ENCODE measurements around the gene KHDC4. TPM values are rescaled to one million over a fixed set of nuclear protein-coding genes. Genes with fewer than 3 reads are reported as not detected.

The KHDC4 gene
- 18.6 and 18.8 TPM in 2 replicates for total RNA-seq (ENCODE audit: low replicate concordance)

GRCh38 chr1:155934097-155934935, at the start of gene KHDC4:
Gene KHDC4, minus strand, starts transcription at chr1:155934413. Its CDS starts 40 bp downstream, at chr1:155934373.

GRCh38 chr1:155978325-155978972, 44.2 kb upstream of the KHDC4 start, which contains the start of gene ARHGEF2:
Gene ARHGEF2, minus strand, starts transcription at chr1:155978547. Its CDS starts 120 bp downstream, at chr1:155978427.

GRCh38 chr1:155940993-155941844, 7.0 kb upstream of the KHDC4 start, which contains the start of gene RXFP4:
Gene RXFP4, plus strand, starts transcription at chr1:155941638. Its CDS starts 72 bp downstream, at chr1:155941710.

GRCh38 chr1:155911156-155912055, 22.8 kb downstream of the KHDC4 start, which contains the start of gene RIT1:
Gene RIT1, minus strand, starts transcription at chr1:155911349. Its CDS starts 588 bp downstream, at chr1:155910761.

Other genes starting within 250 kb of the KHDC4 start
- gene YY1AP1, start 245.6 kb downstream of the KHDC4 start, total RNA-seq (ENCODE audit: low replicate concordance) = 31.0 and 31.1 TPM in 2 replicates
- gene DAP3, start 245.3 kb downstream of the KHDC4 start, total RNA-seq (ENCODE audit: low replicate concordance) = 39.9 and 50.7 TPM in 2 replicates
- 20.2 and 21.2 TPM in 2 replicates for gene GON4L, start 77.2 kb downstream of the KHDC4 start, total RNA-seq (ENCODE audit: low replicate concordance)
- gene SYT11, start 74.8 kb downstream of the KHDC4 start, total RNA-seq (ENCODE audit: low replicate concordance) = 19.4 and 31.8 TPM in 2 replicates
- gene RIT1, start 23.1 kb downstream of the KHDC4 start, total RNA-seq (ENCODE audit: low replicate concordance) = 37.9 and 49.6 TPM in 2 replicates
- gene RXFP4, start 7.2 kb upstream of the KHDC4 start, total RNA-seq (ENCODE audit: low replicate concordance) = not detected in 2 replicates
- 88.8 and 153 TPM in 2 replicates for gene ARHGEF2, start 44.1 kb upstream of the KHDC4 start, total RNA-seq (ENCODE audit: low replicate concordance)
- gene SSR2, start 86.5 kb upstream of the KHDC4 start, total RNA-seq (ENCODE audit: low replicate concordance) = 445 and 519 TPM in 2 replicates
- 4.1 and 14.1 TPM in 2 replicates for gene UBQLN4, start 119.4 kb upstream of the KHDC4 start, total RNA-seq (ENCODE audit: low replicate concordance)
- gene LAMTOR2, start 120.4 kb upstream of the KHDC4 start, total RNA-seq (ENCODE audit: low replicate concordance) = 61.1 and 81.5 TPM in 2 replicates
- gene RAB25, start 126.7 kb upstream of the KHDC4 start, total RNA-seq (ENCODE audit: low replicate concordance) = not detected in 2 replicates
- 0.47 and 4.7 TPM in 2 replicates for gene MEX3A, start 148.1 kb upstream of the KHDC4 start, total RNA-seq (ENCODE audit: low replicate concordance)
- 928 and 1,753 TPM in 2 replicates for gene LMNA, start 180.3 kb upstream of the KHDC4 start, total RNA-seq (ENCODE audit: low replicate concordance)
- 1.2 and 1.3 TPM in 2 replicates for gene SEMA4A, start 219.2 kb upstream of the KHDC4 start, total RNA-seq (ENCODE audit: low replicate concordance)